ENCODE results near the gene APOL3.
A peak's percentile ranks its signal among the peaks of the same experiment; 100 is the strongest.
"Not testable (repeated sequence)": the region's sequence is repeated elsewhere in the genome, so short reads cannot be mapped to it uniquely, and the experiment has no call there.

The APOL3 gene

GRCh38 chr22:36156515-36157419 lies 3.8 kb downstream of the APOL3 start:
- DNase-seq: peak; percentile 10

GRCh38 chr22:36156119-36156514 lies 4.4 kb downstream of the APOL3 start:
- no peak for DNase-seq

GRCh38 chr22:36155702-36156101 lies 4.9 kb downstream of the APOL3 start:
- DNase-seq: no peak

- no peak for DNase-seq
These were observed 6.1 kb downstream of the APOL3 start for GRCh38 chr22:36154423-36154945.

GRCh38 chr22:36153501-36154422 lies 6.8 kb downstream of the APOL3 start:
- no peak for DNase-seq

- DNase-seq: not testable (repeated sequence)
These were observed 7.7 kb downstream of the APOL3 start for GRCh38 chr22:36152821-36153220.

GRCh38 chr22:36152088-36152487 lies 8.5 kb downstream of the APOL3 start:
- no peak for DNase-seq

- no peak for DNase-seq
These were observed 9.5 kb downstream of the APOL3 start for GRCh38 chr22:36151006-36151595.

GRCh38 chr22:36149441-36149840 lies 11.1 kb downstream of the APOL3 start:
- DNase-seq: no peak

- DNase-seq: no peak
These were observed 12.1 kb downstream of the APOL3 start for GRCh38 chr22:36148411-36148810.

GRCh38 chr22:36147196-36147791 lies 13.3 kb downstream of the APOL3 start:
- no peak for DNase-seq

- DNase-seq: no peak
These were observed 14.7 kb downstream of the APOL3 start for GRCh38 chr22:36145881-36146280.

GRCh38 chr22:36144886-36145541 lies 15.5 kb downstream of the APOL3 start:
- peak; percentile 72 for DNase-seq

- DNase-seq: no peak
These were observed 16.6 kb downstream of the APOL3 start for GRCh38 chr22:36143956-36144355.

- DNase-seq: no peak
These were observed 17.3 kb downstream of the APOL3 start for GRCh38 chr22:36143066-36143815.

GRCh38 chr22:36141481-36141880 lies 19.1 kb downstream of the APOL3 start:
- DNase-seq: no peak

GRCh38 chr22:36138709-36139108 lies 21.8 kb downstream of the APOL3 start:
- DNase-seq: not testable (repeated sequence)

- no peak for DNase-seq
These were observed 23.6 kb downstream of the APOL3 start for GRCh38 chr22:36136988-36137387.

- no peak for DNase-seq
These were observed 24.1 kb downstream of the APOL3 start for GRCh38 chr22:36136475-36136874.

GRCh38 chr22:36135306-36135980 lies 25.1 kb downstream of the APOL3 start:
- no peak for DNase-seq

GRCh38 chr22:36134182-36134581 lies 26.4 kb downstream of the APOL3 start:
- DNase-seq: no peak
